ENCODE measurements around the gene ZACN.

DNA sequence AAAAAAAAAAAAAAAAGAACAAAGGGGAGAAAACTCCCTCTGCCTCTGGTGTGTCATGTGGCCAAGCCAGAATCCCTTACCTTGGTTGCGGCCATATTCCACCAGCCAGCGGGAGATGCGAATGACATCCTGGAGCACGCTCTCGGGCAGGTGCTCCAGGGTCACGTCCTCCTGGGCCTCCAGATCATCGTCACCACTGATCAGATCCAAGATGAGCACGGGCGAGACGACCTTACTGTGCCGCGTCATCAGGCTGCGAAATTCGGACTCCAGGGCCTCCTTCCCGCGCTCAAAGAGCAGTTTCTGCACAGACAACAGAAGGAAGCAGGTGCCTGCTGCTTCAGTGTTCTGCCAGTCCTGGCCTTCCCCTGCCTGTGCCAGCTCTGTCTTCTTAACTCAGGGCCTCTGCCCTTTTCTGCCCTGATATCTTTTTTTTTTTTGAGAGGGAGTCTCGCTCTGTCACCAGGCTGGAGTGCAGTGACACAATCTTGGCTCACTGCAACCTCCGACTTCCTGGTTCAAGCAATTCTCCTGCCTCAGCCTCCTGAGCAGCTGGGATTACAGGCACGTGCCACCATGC lies 18.8 kb downstream of the ZACN start:
- no peak for TF ChIP-seq EZH2 (IDR thresholded peaks at IDR 0.05)
- TF ChIP-seq POLR2AphosphoS5 (IDR thresholded peaks at IDR 0.05; ENCODE audit: borderline replicate concordance, low read depth, low read length), result no peak
- no peak for TF ChIP-seq FOXP2 (optimal IDR thresholded peaks at IDR 0.05; ENCODE audit: control extremely low read depth, extremely low read length, insufficient read depth)

All from SK-N-MC (cell line).